ENCODE data around the gene POLK. TPM values are rescaled to one million over a fixed set of nuclear protein-coding genes. Genes with fewer than 3 reads are reported as not detected.
"Not testable (repeated sequence)": the region's sequence is repeated elsewhere in the genome, so short reads cannot be mapped to it uniquely, and the experiment has no call there.

Gene POLK
- total RNA-seq, 4 donors from 2014 or later: 23.9 to 35.8 (median 27.8) TPM

DNA sequence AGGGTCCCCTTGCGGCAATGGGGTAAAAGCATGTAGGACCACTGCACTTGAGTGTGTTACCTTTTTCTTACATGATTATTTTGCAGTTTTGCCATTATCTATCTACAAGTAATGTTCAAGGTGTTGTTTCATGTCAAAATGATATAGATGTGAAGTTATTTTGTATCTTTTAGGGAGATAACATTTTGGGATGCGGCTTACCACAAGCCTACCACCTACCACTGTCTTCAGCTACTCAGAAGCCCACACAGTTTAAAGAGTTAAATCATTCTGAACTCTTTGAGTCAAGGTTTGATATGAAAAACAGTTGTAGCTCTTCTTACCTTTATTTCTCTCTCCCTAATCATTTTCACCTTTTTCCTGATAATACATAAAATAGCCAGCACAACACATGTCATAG lies 20.1 kb upstream of the POLK start:
- no peaks in the 10 kb centered on the region for H3K36me3 ChIP-seq
- H3K9me3 ChIP-seq: no peaks in the 10 kb centered on the region
- no peak for ATAC-seq
- DNase-seq: no peak
- H3K27ac ChIP-seq: no peak overlapping the region
- TF ChIP-seq POLR2A (IDR thresholded peaks at IDR 0.05) (no peak), CTCF (IDR thresholded peaks at IDR 0.05 in 4 of 5, conservative IDR thresholded peaks at IDR 0.05 in 1 of 5) (no peak)
- in situ Hi-C loops (cut with MboI; ENCODE audit: low sequenced_read_pairs in 4 of 4): no loop called here
- no peak overlapping the region for H3K4me3 ChIP-seq
- intact Hi-C loops (cut with DNase I; ENCODE audit: low total_unique reads): no loop called here
- no peaks in the 10 kb centered on the region for H3K4me1 ChIP-seq
- H3K27me3 ChIP-seq: no peaks in the 10 kb centered on the region

DNA sequence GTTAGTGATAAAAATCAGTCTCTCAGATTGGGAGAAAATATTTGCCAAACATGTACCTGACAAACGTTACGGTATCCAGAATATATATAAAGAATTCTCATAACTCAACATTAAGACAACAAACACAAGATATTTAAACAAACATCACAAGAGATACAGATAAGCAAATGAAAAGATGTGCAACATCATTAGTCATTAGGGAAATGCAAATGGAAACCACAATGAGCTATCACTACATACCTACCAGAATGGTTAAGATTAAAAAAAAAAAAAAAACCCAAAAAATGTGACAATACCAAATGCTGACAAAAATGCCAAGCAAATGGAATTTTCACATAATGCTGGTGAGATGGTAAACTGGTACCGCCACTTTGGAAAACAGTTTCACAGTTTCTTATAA lies 15.7 kb upstream of the POLK start:
- H3K4me1 ChIP-seq: no peaks in the 10 kb centered on the region
- no peak overlapping the region for H3K27ac ChIP-seq
- DNase-seq (no peak), ATAC-seq (no peak)
- no peaks in the 10 kb centered on the region for H3K36me3 ChIP-seq
- no peaks in the 10 kb centered on the region for H3K27me3 ChIP-seq
- H3K4me3 ChIP-seq: no peak overlapping the region
- H3K9me3 ChIP-seq: no peaks in the 10 kb centered on the region
- in situ Hi-C loops (cut with MboI; ENCODE audit: low sequenced_read_pairs in 4 of 4): no loop called here
- intact Hi-C loops (cut with DNase I; ENCODE audit: low total_unique reads): no loop called here
- TF ChIP-seq POLR2A (IDR thresholded peaks at IDR 0.05): no peak
- TF ChIP-seq CTCF (IDR thresholded peaks at IDR 0.05 in 4 of 5, conservative IDR thresholded peaks at IDR 0.05 in 1 of 5): no peak

- in situ Hi-C loops (cut with MboI; ENCODE audit: low sequenced_read_pairs in 4 of 4) (no loop called here), intact Hi-C loops (cut with DNase I; ENCODE audit: low total_unique reads) (no loop called here)
- Histone ChIP-seq H3K9me3 (no peaks in the 10 kb centered on the region), H3K4me1 (peaks cover 0 to 1% of the 10 kb centered on the region in 2 donors), H3K27me3 (no peaks in the 10 kb centered on the region), H3K36me3 (no peaks in the 10 kb centered on the region), H3K27ac (no peak overlapping the region), H3K4me3 (no peak overlapping the region)
- DNase-seq (no peak), ATAC-seq (no peak)
- TF ChIP-seq CTCF (IDR thresholded peaks at IDR 0.05 in 4 of 5, conservative IDR thresholded peaks at IDR 0.05 in 1 of 5) (no peak), POLR2A (IDR thresholded peaks at IDR 0.05) (no peak)
Observed at GRCh38 chr5:75498208-75498777, 13.4 kb upstream of the POLK start.

DNA sequence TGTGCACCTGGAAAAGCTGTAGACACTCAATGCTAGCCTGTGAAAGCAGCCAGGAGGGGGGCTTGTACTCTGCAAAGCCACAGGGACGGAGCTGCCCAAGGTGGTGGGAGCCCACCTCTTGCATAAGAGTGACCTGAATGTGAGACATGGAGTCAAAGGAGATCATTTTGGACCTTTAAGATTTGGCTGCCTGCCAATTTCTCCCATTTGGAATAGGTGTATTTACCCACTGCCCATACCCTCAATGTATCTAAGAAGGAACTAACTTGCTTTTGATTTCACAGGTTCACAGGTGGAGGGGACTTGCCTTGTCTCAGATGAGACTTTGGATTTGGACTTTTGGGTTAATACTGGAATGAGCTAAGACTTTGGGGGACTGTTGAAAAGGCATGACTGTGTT lies 12.8 kb upstream of the POLK start:
- intact Hi-C loops (cut with DNase I; ENCODE audit: low total_unique reads); H3K27me3 ChIP-seq; ATAC-seq; in situ Hi-C loops (cut with MboI; ENCODE audit: low sequenced_read_pairs in 4 of 4); H3K9me3 ChIP-seq; H3K27ac ChIP-seq; H3K4me3 ChIP-seq; DNase-seq; H3K36me3 ChIP-seq; H3K4me1 ChIP-seq: not testable (repeated sequence)

GRCh38 chr5:75505112-75505511 lies 6.6 kb upstream of the POLK start:
- H3K9me3 ChIP-seq; ATAC-seq; H3K27ac ChIP-seq; H3K4me3 ChIP-seq; H3K27me3 ChIP-seq; DNase-seq; H3K36me3 ChIP-seq; intact Hi-C loops (cut with DNase I; ENCODE audit: low total_unique reads): not testable (repeated sequence)
- in situ Hi-C loops (cut with MboI; ENCODE audit: low sequenced_read_pairs in 4 of 4): loop anchor here in 2 of 4 donors (25.0 kb wide), 1 partner anchor 168 kb away; the partner anchor contains the start of gene HMGCR (in 2 of the 2)
- H3K4me1 ChIP-seq: peaks cover 27 to 31% of the 10 kb centered on the region in 2 donors

DNA sequence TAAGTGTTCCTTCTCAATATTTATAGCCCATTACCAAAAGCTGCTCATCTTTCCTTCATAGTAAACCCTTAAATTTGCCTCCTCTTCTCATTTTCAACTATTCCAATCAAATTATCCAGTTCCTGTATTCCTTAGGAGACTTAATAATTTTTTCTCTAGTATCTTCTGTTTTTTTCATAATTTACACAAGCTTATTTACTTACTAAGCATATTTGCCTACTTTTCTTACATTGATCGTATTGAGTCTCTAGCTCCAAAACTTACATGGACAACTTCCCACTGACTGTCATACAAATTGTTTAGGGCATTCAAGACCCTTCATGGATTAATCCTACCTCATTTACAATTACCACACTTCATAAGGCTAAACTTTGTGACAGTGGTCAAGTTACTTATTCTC lies 3.9 kb upstream of the POLK start:
- TF ChIP-seq CTCF (IDR thresholded peaks at IDR 0.05 in 4 of 5, conservative IDR thresholded peaks at IDR 0.05 in 1 of 5): no peak
- no peak for TF ChIP-seq POLR2A (IDR thresholded peaks at IDR 0.05)
- no peaks in the 10 kb centered on the region for H3K36me3 ChIP-seq
- peaks cover 35 to 41% of the 10 kb centered on the region in 2 donors for H3K4me1 ChIP-seq
- intact Hi-C loops (cut with DNase I; ENCODE audit: low total_unique reads) (no loop called here), in situ Hi-C loops (cut with MboI; ENCODE audit: low sequenced_read_pairs in 4 of 4) (loop anchor here in 2 of 4 donors (25.0 kb wide), 1 partner anchor 171 kb away; the partner anchor contains the start of gene HMGCR (in 2 of the 2))
- H3K9me3 ChIP-seq: no peaks in the 10 kb centered on the region
- no peak overlapping the region for H3K27ac ChIP-seq
- H3K4me3 ChIP-seq: no peak overlapping the region
- ATAC-seq: no peak
- no peaks in the 10 kb centered on the region for H3K27me3 ChIP-seq
- DNase-seq: no peak

All from gastrocnemius medialis (tissue), 4 donors.